Left lung (tissue), 10 donors: Measurements from ENCODE around the gene SYNGR1. TPM values are rescaled to one million over a fixed set of nuclear protein-coding genes. Genes with fewer than 3 reads are reported as not detected.

Source experiments
- ATAC-seq: fragments of 200-7000 bp; cut with Tn5 transposase; one replicate; pipeline ENCODE4 v1.9.1; 2020; ENCODE audit warnings: moderate library complexity
- DNase-seq, 4 donors: peaks; one replicate each; pipeline ENCODE4 v3.0.0-alpha.2; 2013 to 2020
- H3K27ac ChIP-seq, 2 donors: fragments of 200-600 bp; sonication (generic) in 1 of 2; one replicate each; pipeline versions ENCODE4 v1.5.0 to v1.8.0; 2020 to 2021
- H3K27me3 ChIP-seq, 2 donors: fragments of 200-600 bp; sonication (generic) in 1 of 2; one replicate each; pipeline versions ENCODE4 v1.5.0 to v1.8.0; 2020 to 2021
- H3K36me3 ChIP-seq, 2 donors: fragments of 200-600 bp; sonication (generic) in 1 of 2; one replicate each; pipeline versions ENCODE4 v1.5.0 to v1.8.0; 2020 to 2021
- H3K4me1 ChIP-seq, 2 donors: fragments of 200-600 bp; one replicate each; pipeline ENCODE4 v1.8.0; 2021
- H3K4me3 ChIP-seq, 2 donors: fragments of 200-600 bp; sonication (generic) in 1 of 2; one replicate each; pipeline versions ENCODE4 v1.5.0 to v1.8.0; 2020 to 2021; ENCODE audit warnings: mild to moderate bottlenecking in 1 of 2
- H3K9me3 ChIP-seq, 2 donors: fragments of 200-600 bp; sonication (generic) in 1 of 2; one replicate each; pipeline versions ENCODE4 v1.5.0 to v1.8.0; 2020 to 2021
- intact Hi-C, 2 donors: fragments of 100-400 bp; cut with DNase I; formaldehyde crosslinking; loops; one replicate each; pipeline versions ENCODE4 v1.11.2 to v1.14.2; 2022
- polyA plus RNA-seq, 6 donors: library from polyadenylated mRNA; unstranded; fragments of 120-200 nt; gene quantifications; one replicate each; pipeline ENCODE4 v1.2.1, GENCODE V29; 2013; ENCODE audit not compliant: insufficient read length in 6 of 6
- total RNA-seq, 2 donors: library from RNA; stranded (reverse); fragmentation: NEBNext Ultra II Directional; extraction: Animal tissue kit (Norgen Biotek cat#: 25700); gene quantifications; one replicate each; pipeline ENCODE4 v1.2.1, GENCODE V29; 2021
- TF ChIP-seq, protein P1 (sequence below), 2 donors: fragments of 200-600 bp; sonication (generic) in 1 of 2; IDR thresholded peaks; one replicate each; pipeline versions ENCODE4 v1.5.0 to v1.8.0; 2021; ENCODE audit warnings: antibody characterized with exemption in 2 of 2
- donor health status: DM: no; HTN: yes; CAD: no.
- donor health status: DM: no; HTN: no; CAD: no.

Gene SYNGR1
- total and polyA plus RNA-seq, 8 donors, result 5.5 to 32.0 (median 26.5) TPM

GRCh38 chr22:39419096-39419495 is 69.3 kb downstream of the SYNGR1 start:
- Histone ChIP-seq H3K27ac (no peak overlapping the region), H3K4me1 (no peaks in the 10 kb centered on the region), H3K36me3 (peaks cover 0 to 87% of the 10 kb centered on the region in 2 donors), H3K4me3 (no peak overlapping the region), H3K27me3 (no peaks in the 10 kb centered on the region), H3K9me3 (no peaks in the 10 kb centered on the region)
- ATAC-seq, result no peak
- TF ChIP-seq, protein P1, sequence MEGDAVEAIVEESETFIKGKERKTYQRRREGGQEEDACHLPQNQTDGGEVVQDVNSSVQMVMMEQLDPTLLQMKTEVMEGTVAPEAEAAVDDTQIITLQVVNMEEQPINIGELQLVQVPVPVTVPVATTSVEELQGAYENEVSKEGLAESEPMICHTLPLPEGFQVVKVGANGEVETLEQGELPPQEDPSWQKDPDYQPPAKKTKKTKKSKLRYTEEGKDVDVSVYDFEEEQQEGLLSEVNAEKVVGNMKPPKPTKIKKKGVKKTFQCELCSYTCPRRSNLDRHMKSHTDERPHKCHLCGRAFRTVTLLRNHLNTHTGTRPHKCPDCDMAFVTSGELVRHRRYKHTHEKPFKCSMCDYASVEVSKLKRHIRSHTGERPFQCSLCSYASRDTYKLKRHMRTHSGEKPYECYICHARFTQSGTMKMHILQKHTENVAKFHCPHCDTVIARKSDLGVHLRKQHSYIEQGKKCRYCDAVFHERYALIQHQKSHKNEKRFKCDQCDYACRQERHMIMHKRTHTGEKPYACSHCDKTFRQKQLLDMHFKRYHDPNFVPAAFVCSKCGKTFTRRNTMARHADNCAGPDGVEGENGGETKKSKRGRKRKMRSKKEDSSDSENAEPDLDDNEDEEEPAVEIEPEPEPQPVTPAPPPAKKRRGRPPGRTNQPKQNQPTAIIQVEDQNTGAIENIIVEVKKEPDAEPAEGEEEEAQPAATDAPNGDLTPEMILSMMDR (IDR thresholded peaks at IDR 0.05), result no peak
- DNase-seq, result peak in 1 of 4 donors; percentile 20
- intact Hi-C loops, result no loop called here

DNA sequence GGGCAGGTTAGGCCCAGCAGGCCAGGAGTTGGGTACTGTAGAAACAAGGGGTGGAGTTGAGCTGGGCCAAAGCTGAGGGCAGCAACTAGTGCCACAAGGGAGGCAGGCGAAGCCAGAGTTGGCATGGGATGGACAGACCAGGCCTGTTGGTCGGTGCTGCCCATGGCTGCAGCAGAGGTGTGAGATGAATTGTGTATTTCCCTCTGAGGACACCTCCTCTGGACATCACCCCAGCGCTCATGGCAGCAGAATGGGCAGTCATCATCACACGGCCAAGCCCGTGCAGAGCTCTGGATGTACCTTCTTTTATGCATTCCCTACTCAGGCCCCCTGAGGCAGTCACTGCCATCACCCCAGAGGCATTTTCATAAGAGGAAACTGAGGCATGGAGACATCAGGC is 70.1 kb downstream of the SYNGR1 start:
- intact Hi-C loops, result no loop called here
- H3K27ac ChIP-seq, result no peak overlapping the region
- TF ChIP-seq, protein P1 (IDR thresholded peaks at IDR 0.05), result no peak
- no peaks in the 10 kb centered on the region for H3K9me3 ChIP-seq
- ATAC-seq, result no peak
- no peak overlapping the region for H3K4me3 ChIP-seq
- peak in 1 of 4 donors; percentile 43 for DNase-seq
- no peaks in the 10 kb centered on the region for H3K27me3 ChIP-seq
- peaks cover 0 to 94% of the 10 kb centered on the region in 2 donors for H3K36me3 ChIP-seq
- H3K4me1 ChIP-seq, result no peaks in the 10 kb centered on the region

- Histone ChIP-seq H3K9me3 (no peaks in the 10 kb centered on the region), H3K36me3 (peaks cover 0 to 93% of the 10 kb centered on the region in 2 donors), H3K27me3 (no peaks in the 10 kb centered on the region), H3K4me1 (no peaks in the 10 kb centered on the region), H3K4me3 (no peak overlapping the region), H3K27ac (no peak overlapping the region)
- TF ChIP-seq, protein P1 (IDR thresholded peaks at IDR 0.05), result no peak
- ATAC-seq (no peak), DNase-seq (peak in 1 of 4 donors; percentile 41)
- intact Hi-C loops, result no loop called here
These were observed 71.9 kb downstream of the SYNGR1 start for GRCh38 chr22:39421691-39422090.

DNA sequence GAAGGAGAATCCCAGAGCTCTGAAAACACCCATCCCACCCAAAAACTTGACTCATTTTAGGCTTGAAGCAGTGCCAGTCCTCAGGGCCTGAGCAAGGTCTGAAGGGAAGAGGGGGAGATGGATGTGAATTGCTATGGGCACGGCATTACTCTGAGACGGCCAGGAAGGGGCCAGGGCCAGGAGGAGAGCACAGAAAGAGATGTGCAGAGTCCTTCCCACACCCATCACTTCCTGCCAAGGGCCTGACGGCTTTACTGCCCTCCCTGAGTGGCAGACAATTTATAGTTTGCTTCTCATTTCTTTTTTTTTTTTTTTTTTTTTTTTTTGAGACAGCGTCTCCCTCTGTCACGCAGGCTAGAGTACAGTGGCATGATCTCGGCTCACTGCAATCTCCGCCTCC is 72.3 kb downstream of the SYNGR1 start:
- Histone ChIP-seq H3K27me3 (no peaks in the 10 kb centered on the region), H3K36me3 (peaks cover 0 to 93% of the 10 kb centered on the region in 2 donors), H3K4me1 (no peaks in the 10 kb centered on the region), H3K4me3 (no peak overlapping the region), H3K27ac (no peak overlapping the region), H3K9me3 (no peaks in the 10 kb centered on the region)
- TF ChIP-seq, protein P1 (IDR thresholded peaks at IDR 0.05), result no peak
- ATAC-seq (no peak), DNase-seq (peak in 1 of 4 donors; percentile 15)
- intact Hi-C loops, result no loop called here

DNA sequence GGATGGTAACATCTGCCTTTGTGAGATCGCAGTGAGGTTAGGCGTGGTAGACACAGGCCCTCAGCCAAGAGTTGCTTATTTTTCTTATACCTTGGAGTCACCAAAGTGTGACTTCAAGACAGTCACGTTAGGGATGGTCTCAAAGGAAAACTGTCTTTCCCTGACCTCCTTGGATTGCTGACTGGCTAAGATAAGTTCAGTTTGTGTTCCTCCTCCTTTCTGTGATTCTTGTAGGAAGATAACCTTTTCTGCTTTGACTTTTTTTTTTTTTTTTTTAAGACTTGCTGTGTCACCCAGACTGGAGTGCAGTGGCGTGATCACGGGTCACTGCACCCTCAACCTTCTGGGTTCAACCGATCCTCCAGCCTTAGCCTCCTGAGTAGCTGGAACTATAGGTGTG is 72.9 kb downstream of the SYNGR1 start:
- Histone ChIP-seq H3K27me3 (no peaks in the 10 kb centered on the region), H3K36me3 (peaks cover 0 to 93% of the 10 kb centered on the region in 2 donors), H3K9me3 (no peaks in the 10 kb centered on the region), H3K4me1 (no peaks in the 10 kb centered on the region), H3K4me3 (no peak overlapping the region), H3K27ac (no peak overlapping the region)
- TF ChIP-seq, protein P1 (IDR thresholded peaks at IDR 0.05), result no peak
- intact Hi-C loops, result no loop called here
- no peak for DNase-seq
- ATAC-seq, result no peak
